Muscle of arm (tissue), 14 donors: ENCODE data around the gene ITIH1. TPM values are rescaled to one million over a fixed set of nuclear protein-coding genes. Genes with fewer than 3 reads are reported as not detected.
"Not testable (repeated sequence)": the region's sequence is repeated elsewhere in the genome, so short reads cannot be mapped to it uniquely, and the experiment has no call there.

Experiments
- DNase-seq: peaks from one replicate; pipeline ENCODE4 v3.0.0-alpha.2; 2013
- long read RNA-seq, 11 donors: transcript quantifications; one replicate each; lab custom pipeline, GENCODE V29; 2026
- polyA plus RNA-seq, 12 donors: library from polyadenylated mRNA; unstranded; fragments of 120-200 nt; gene quantifications; one replicate each; pipeline ENCODE4 v1.2.1, GENCODE V29; 2013; ENCODE audit not compliant: insufficient read length in 12 of 12

The ITIH1 gene, protein sequence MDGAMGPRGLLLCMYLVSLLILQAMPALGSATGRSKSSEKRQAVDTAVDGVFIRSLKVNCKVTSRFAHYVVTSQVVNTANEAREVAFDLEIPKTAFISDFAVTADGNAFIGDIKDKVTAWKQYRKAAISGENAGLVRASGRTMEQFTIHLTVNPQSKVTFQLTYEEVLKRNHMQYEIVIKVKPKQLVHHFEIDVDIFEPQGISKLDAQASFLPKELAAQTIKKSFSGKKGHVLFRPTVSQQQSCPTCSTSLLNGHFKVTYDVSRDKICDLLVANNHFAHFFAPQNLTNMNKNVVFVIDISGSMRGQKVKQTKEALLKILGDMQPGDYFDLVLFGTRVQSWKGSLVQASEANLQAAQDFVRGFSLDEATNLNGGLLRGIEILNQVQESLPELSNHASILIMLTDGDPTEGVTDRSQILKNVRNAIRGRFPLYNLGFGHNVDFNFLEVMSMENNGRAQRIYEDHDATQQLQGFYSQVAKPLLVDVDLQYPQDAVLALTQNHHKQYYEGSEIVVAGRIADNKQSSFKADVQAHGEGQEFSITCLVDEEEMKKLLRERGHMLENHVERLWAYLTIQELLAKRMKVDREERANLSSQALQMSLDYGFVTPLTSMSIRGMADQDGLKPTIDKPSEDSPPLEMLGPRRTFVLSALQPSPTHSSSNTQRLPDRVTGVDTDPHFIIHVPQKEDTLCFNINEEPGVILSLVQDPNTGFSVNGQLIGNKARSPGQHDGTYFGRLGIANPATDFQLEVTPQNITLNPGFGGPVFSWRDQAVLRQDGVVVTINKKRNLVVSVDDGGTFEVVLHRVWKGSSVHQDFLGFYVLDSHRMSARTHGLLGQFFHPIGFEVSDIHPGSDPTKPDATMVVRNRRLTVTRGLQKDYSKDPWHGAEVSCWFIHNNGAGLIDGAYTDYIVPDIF
- 1 to 10 TPM in 2 of 12 donors, under 1 TPM in 3, not detected in 7; 0.34 to 5.0 (median 0.47) TPM for polyA plus RNA-seq
- long read RNA-seq, donor 1, partial matches to known transcripts, result 0 of 1 reads
- long read RNA-seq, donor 1, other reads (novel, unspliced or antisense), result 0 of 1 reads
- long read RNA-seq, donor 2, result 0 reads
- long read RNA-seq, donor 3, result 0 reads
- long read RNA-seq, donor 4, result 0 reads
- long read RNA-seq, donor 5, partial matches to known transcripts, result 12 of 12 reads
- long read RNA-seq, donor 5, other reads (novel, unspliced or antisense), result 0 of 12 reads
- long read RNA-seq, donor 6, result 0 reads
- long read RNA-seq, donor 7, result 0 reads
- long read RNA-seq, donor 8, result 0 reads
- long read RNA-seq, donor 9, result 0 reads
- long read RNA-seq, donor 10, result 0 reads
- long read RNA-seq, donor 11, result 0 reads

DNA sequence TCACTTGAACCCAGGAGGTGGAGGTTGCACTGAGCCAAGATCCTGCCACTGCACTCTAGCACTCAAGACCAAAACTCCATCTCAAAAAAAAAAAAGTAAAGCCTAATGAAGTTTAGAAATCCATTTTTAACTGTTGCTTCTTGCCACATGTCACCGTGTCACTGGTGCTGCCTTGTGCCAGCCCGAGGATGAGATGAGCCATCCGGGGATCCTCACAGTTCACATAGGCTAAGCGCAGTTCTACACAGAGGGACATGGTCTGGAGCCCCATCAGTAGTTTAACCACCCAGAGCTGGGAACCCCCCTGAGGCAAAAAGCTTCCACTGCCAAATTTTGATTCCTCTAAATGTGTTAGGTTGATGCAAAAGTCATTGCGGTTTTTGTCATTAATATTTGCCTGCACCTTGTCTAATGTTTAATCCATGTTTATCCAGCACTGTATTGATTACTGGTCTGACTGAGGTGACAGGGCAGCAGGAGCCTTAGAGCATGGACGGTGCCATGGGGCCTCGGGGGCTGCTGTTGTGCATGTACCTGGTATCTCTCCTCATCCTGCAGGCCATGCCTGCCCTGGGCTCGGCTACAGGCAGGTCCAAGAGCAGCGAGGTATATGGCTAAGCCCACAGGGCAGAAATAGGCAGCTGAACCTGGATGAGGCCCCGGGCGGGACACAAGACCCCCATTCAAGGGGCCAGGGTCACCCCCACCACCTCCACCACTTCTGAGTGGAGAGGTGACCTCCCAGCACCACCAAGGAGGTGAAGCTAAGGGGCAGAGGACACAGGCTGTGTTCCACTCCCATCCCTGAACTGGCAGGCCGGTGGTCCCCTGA is at the start of gene ITIH1:
ITIH1 (plus strand) TSS at position 473 of the 832 bp plus-strand sequence; CDS start at position 490, 17 bp downstream.
- no peak for DNase-seq

DNA sequence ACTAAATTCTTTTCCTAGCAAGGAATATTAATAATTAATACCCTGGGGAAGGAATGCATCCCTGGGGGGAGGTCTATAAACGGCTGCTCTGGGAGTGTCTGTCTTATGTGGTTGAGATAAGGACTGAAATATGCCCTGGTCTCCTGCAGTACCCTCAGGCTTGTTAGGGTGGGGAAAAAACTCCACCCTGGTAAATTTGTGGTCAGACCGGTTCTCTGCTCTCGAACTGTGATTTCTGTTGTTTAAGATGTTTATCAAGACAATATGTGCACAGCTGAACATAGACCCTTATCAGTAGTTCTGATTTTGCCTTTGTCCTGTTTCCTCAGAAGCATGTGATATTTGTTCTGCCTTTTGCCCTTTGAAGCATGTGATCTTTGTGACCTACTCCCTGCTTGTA is 48.6 kb upstream of the ITIH1 start:
- not testable (repeated sequence) for DNase-seq

DNA sequence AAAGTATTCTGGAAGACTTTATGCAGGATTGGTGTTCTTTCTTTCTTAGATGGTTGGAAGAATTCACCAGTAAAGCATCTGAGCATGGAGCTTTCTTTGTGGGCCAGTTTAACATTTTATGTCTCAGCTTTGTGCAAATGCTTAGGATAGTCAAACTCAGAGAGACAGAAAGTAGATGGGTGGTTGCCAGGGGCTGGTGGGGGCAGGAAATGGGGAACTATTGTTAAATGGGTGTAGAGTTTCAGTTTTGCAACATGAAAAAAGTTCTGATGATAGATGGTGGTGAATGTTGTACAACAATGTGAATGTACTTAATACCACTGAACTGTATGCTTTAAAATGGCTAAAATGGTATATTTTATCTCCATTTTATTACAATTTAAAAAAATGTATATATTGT is 46.7 kb upstream of the ITIH1 start:
- DNase-seq, result no peak

DNA sequence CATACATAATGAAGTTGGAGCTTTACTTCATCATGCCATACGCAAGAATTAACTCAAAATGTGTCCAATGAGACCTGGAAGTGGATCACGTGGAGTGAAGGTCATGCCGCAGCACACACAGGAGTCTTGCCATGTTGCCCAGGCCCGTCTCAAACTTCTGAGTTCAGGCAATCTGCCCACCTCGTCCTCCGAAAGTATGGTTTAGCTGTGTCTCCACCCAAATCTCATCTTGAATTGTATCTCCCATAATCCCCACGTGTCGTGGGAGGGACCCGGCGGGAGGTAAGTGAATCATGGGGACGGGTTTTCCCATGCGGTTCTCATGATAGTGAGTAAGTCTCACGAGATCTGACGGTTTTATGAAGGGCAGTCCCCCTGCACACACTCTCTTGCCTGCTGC is 45.8 kb upstream of the ITIH1 start:
- no peak for DNase-seq

DNA sequence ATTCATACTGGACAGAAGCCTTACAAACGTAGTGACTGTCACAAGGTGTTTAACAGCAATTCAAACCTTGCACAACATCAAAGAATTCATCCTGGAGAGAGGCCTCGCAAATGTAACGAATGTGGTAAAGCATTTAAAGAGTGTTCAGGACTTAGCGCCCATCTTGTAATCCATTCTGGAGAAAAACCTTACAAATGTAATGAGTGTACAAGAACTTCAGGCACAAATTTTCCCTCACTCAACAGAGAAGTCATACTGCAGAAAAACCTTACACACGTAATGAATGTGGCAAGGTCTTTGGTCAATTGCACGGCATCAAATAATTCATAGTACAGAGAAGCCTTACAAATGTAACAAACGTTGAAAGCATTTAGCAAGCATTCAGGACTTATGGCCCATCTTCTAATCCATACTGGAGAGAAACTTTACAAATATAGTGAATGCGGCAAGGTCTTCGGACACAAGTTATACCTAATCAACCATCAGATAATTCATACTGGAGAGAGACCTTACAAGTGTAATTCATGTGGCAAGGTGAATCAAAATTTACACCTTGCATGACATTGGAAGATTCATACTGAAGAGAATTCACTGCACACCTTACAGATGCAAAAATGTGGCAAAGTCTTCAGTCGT is 44.0 kb upstream of the ITIH1 start:
- no peak for DNase-seq

DNA sequence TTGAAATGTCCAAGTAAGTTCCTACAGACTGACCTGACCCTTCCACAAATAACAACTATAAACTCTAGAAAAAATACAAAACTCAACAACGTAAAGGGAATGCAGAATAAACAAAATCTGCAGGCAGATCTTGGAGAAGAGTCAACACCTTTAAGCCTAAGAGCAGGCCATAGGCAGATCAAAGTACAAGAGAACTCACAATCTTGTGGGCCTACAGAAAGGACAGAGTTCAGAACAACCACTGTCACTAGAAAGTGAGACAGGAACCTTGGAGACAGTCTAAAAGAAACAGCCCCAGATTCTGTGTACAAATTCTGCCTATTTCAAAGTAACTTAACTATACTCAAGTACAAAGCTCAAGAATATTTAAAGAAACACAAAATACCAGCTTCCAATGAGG is 37.7 kb upstream of the ITIH1 start:
- no peak for DNase-seq

DNA sequence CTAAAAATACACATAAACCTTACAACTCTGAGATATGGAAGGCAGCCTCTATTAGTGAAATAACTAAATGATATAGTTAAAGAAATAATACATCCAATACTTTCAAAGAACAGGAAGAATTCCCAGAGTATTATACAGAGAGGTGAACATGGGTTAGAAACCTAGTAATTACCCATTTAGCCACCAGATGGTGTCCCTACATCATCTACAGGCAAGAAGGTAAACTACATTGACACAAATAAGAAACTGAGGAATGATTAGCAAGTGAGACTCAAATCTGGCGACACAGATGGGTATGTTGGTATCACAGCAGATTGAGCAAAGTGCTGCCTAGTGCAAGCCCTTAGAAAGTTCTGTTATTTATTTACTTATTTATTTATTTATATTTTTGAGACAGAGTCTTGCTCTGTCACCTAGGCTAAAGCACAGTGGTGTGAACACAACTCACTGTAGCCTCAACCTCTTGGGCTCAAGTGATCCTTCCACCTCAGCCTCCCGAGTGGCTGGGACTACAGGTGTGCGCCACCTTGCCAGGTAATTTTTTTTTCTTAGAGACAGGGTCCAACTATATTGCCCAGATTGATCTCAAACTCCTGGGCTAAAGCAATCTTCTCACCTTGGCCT is 34.9 kb upstream of the ITIH1 start:
- DNase-seq, result peak; percentile 17

DNA sequence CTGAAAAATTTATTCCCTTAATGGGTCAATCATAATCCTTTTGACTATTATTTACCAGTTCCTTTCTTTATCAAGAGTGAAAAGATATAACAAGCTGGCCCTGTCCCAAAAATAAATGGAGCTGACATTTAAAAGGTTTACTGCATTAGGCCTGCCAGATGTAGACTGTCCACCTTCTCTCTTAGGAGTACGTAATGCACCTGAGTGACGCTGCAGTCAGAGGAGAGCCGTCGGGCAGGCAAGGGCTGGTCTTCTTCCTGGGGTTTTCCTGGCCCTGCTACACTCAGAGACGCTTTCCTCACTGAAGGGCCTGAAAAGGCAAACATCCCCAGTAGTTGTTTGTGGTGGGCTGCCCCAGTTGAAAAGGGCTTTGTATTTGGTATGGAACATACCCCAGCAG is 34.2 kb upstream of the ITIH1 start:
- DNase-seq, result no peak

DNA sequence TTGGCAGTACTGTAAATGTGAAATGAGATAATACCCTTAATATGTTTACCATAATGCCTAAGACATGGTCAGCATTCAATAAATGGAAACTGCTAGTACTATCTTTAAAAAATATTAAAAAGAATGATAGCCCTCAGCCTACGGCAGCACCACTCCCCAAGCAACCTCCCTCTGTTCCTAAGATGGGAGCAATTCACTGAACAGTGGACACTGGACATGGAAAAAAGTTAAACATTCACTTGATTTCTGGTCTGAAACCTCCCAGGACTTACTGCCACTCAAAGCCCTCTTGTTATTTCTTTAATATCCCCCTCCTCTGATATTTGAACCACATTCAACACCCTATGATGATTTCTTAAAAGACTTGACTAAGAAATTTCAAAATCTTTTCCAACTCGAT is 33.7 kb upstream of the ITIH1 start:
- DNase-seq, result no peak

DNA sequence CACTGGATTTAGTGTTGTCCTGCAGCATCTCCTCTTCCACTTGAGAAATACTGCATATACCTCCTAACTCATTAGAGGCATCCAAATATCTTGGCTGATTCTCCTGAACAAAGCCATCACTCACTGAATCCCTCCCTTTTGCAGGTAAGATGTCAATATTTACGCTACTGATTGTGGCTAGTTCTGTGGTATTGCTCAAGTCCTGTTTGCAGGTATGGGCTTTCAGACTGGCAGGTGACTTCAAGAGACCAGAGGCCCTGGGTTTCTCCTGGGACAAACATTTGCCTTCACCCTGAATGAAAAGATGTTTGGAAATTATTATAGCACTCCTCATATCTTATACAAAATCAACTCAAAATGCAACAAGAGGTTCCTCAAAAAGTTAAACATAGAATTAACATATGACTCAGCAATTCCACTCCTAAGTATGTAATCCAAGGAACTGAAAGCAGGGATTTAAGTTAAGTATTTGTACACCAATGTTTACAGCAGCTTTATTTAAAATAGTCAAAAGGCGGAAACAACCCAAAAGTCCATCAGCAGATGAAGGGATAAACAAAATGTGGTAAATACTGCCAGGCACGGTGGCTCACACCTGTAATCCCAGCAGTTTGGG is 25.2 kb upstream of the ITIH1 start:
- DNase-seq, result no peak

DNA sequence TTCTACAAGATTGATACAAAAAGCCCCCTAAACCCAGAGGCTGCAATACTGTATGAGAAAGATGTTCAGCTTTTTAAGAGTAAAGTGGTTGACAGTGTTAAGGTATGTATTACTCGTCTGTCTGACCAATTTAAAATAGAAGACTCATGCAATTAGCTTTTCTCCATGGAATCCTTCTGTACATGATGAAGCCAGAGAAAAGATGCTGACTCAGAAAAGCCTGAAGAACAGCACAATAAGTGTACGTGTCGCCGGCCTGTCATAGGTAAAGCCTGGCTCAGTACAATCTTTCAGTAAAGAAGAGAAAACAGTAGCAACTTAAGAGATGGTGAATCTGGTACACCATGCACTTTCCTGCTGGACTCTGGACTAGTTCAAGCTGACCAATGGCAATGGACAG is 23.0 kb upstream of the ITIH1 start:
- no peak for DNase-seq

DNA sequence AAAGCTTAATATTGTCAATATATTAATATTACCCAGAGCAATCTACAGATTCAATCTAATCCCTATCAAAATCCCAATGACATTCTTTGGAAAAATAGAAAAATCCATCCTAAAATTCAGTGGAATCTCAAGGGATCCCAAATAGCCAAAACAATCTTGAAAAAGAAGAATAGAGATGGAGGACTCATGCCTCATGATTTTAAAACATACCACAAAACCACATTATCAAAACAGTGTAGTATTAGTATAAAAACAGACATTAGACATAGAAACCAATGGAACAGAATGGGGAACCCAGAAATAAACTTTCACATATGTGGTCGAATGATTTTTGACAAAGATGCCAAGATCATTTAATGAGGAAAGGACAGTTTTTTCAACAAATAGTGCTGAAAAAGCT is 21.3 kb upstream of the ITIH1 start:
- no peak for DNase-seq

DNA sequence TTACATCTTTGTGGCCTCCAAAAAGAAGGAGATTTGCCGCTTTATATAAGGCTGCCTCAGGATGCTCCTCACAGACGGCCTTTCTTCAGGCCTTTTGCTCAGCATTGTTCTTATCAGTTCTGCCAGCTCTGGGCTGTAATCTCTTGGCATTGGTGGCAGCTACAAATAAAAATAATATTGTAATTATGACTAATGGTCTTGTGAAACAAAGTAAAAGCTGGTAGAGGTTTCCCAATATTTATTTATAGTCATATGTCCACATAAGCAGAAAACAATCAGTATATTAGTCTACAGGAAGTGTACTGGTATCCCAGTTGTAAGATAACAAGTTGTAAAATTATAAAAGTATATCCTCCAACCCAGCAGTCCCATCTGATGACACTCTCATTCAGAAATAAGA is 13.9 kb upstream of the ITIH1 start:
- no peak for DNase-seq

DNA sequence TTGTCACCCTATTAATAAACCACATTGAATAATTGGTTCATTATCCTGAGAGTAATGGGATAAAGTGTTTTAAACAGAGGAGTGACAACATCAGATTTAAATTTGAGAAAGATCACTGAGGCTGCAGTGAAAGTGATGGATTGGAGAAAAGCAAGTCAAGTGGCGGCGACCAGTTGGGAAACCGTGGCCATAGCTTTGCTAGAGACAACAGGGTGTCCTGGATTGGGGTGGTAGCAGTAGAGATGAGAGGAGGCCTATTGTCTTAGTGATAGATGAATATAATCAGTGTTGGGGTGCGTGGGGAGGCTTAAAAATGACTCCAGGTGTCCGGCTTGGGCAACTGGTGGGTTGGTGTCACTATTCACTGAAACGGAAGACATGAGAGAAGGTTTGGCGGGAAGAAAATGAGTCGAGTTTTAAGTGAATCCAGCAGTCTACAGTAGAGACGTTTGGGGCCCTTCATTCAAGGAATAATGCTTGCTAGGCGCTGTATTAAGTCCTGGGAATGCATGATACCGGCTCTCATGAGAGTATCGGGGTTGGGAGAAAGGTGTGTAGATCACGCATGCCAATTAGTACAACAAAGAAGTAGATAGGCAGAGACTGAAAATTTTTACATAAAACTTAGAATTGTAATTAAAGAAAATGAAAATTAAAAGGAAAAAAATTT is 7.5 kb upstream of the ITIH1 start:
- DNase-seq, result no peak

DNA sequence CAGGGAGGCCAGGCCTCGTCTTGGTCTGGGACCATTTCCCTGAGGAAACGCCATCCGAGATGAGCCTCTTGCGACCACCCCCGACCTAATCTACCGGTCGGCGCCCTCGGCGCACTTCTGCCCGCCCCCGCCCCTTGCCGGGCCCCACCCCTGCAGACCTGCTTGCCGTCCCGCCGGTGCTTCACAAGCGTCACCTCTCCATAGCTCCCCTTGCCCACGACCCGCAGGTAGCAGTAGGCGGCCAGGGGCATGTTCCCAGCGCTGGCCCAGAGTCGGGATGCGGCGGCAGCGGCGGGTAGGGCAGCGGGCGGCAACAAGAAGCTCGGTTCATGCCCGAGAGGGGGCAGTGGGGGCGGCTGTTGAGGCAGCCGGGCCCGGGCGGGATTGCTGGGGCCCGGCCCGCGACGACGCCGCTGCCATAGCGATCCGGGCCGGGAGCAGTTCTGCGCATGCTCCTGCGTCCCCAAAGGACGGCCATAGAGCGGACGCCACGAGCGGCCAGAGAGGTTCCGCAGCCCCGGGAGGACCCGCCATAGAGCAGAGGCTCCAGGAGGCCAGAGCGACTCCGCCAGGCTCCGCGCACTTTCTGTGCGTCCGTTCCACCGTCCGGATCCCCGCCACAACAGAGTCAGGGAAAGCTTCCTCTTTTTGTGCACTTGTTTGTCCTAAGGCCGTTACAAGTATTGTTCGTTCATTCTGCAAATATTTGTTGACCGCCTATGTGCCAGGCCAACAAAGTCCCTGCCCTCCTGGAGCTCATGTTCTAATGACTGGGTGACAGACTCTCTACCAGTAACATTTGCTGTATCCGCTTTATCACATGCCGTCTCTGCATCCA is 6.7 kb upstream of the ITIH1 start, which contains the start of gene NEK4:
NEK4 (minus strand) TSS at position 445 of the 838 bp plus-strand sequence; CDS start at position 251, 194 bp downstream.
- peak; percentile 93 for DNase-seq

DNA sequence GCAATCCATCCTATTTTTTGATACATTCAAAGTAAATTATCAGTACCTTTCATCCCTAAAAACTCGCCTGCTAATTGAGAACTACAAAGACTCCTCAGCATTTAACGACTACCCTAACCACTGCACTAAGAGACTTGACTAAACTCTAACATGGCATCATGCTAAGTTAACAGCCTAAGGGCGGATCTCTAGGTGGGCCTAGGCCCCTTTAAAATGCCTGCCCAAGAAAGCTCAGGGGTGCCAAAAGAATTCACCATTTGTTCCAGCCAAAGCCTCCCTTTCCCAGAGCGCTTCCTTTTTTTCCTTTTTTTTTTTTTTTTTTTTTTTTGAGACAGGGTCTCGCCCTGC is 6.1 kb upstream of the ITIH1 start:
- no peak for DNase-seq

DNA sequence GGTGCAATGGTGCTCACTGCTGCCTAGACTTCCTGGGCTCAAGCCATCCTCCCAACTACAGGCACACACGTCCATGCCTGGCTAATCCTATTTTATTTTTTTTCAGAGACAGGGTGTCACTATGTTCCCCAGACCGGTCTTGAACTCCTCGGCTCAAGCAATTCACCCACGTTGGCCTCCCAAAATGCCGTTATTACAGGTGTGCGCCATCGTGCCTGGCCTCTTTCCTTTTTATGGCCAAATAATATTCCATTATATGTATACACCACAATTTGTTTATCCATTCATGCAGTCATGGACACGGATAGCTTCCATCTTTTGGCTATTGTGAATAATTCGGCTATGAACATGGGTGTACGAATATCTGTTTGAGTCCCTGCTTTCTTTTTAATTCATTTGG is 5.7 kb upstream of the ITIH1 start:
- DNase-seq, result no peak
